Neuronal stem cell (in vitro differentiated cells): ENCODE data around the gene PDE4DIP.
"Not testable (repeated sequence)": the region's sequence is repeated elsewhere in the genome, so short reads cannot be mapped to it uniquely, and the experiment has no call there.

ENCODE experiments used
- DNase-seq: peaks from one replicate; pipeline ENCODE4 v3.0.0-alpha.2; 2013; ENCODE audit warnings: low spot score
- H2AFZ ChIP-seq: one replicate; pipeline ENCODE4 v1.6.1; 2013; ENCODE audit warnings: mild to moderate bottlenecking, low read length, inconsistent platforms
- H2AK5ac ChIP-seq: 2 replicates; pipeline ENCODE4 v1.6.1; 2013; ENCODE audit warnings: low read depth, mild to moderate bottlenecking, inconsistent platforms, low read length, moderate library complexity, mixed read lengths
- H2BK120ac ChIP-seq: 2 replicates; pipeline ENCODE4 v1.6.1; 2013; ENCODE audit warnings: low read depth, mild to moderate bottlenecking, inconsistent platforms, low read length, moderate library complexity, mixed read lengths
- H2BK12ac ChIP-seq: one replicate; pipeline ENCODE4 v1.6.1; 2013; ENCODE audit warnings: low read length, inconsistent platforms
- H2BK15ac ChIP-seq: 2 replicates; pipeline ENCODE4 v1.6.1; 2013; ENCODE audit warnings: mild to moderate bottlenecking, low read length, inconsistent platforms, mixed read lengths
- H2BK5ac ChIP-seq: one replicate; pipeline ENCODE4 v1.6.1; 2013; ENCODE audit warnings: inconsistent platforms, mild to moderate bottlenecking, low read length, moderate library complexity
- H3K14ac ChIP-seq: one replicate; pipeline ENCODE4 v1.6.1; 2013; ENCODE audit warnings: low read length, inconsistent platforms
- H3K18ac ChIP-seq: 2 replicates; pipeline ENCODE4 v1.6.1; 2013; ENCODE audit warnings: low read length, inconsistent platforms
- H3K23ac ChIP-seq: 2 replicates; pipeline ENCODE4 v1.6.1; 2013; ENCODE audit warnings: low read depth, mild to moderate bottlenecking, mixed read lengths, low read length, inconsistent platforms; ENCODE audit not compliant: poor library complexity
- H3K27ac ChIP-seq: replicated peaks from 3 replicates; pipeline ENCODE4 v1.5.1; 2013; ENCODE audit warnings: low read length, inconsistent platforms
- H3K27me3 ChIP-seq, 3 experiments: 2 replicates each; pipeline ENCODE4 v1.6.1; 2013; ENCODE audit warnings: low read length in 3 of 3, mild to moderate bottlenecking in 2 of 3, inconsistent platforms in 1 of 3, low read depth in 1 of 3, mixed read lengths in 1 of 3, moderate library complexity in 1 of 3; ENCODE audit not compliant: control insufficient read depth in 3 of 3, insufficient read depth in 3 of 3
- H3K36me3 ChIP-seq, 2 donors: replicated peaks in 1 of 2; 2 replicates each; pipeline ENCODE4 v1.6.1; 2013; ENCODE audit warnings: low read length in 2 of 2; ENCODE audit not compliant: control insufficient read depth in 2 of 2, insufficient read depth in 2 of 2
- H3K4ac ChIP-seq: 2 replicates; pipeline ENCODE4 v1.6.1; 2013; ENCODE audit warnings: inconsistent platforms, mild to moderate bottlenecking, low read length, moderate library complexity
- H3K4me1 ChIP-seq, 2 donors: 1 replicate in 1 of 2; 2 replicates in 1 of 2; pipeline ENCODE4 v1.6.1; 2013; ENCODE audit warnings: low read length in 2 of 2, low read depth in 1 of 2; ENCODE audit not compliant: control insufficient read depth in 2 of 2, insufficient read depth in 1 of 2
- H3K4me2 ChIP-seq: one replicate; pipeline ENCODE4 v1.6.1; 2013; ENCODE audit warnings: mild to moderate bottlenecking, low read length, inconsistent platforms; ENCODE audit not compliant: insufficient read depth, poor library complexity, severe bottlenecking
- H3K4me3 ChIP-seq, 2 donors: 2 replicates each; pipeline ENCODE4 v1.5.1; 2013; ENCODE audit warnings: low read length in 2 of 2, mild to moderate bottlenecking in 2 of 2, inconsistent platforms in 1 of 2, moderate library complexity in 1 of 2
- H3K79me1 ChIP-seq: one replicate; pipeline ENCODE4 v1.6.1; 2013; ENCODE audit warnings: low read depth, mild to moderate bottlenecking, inconsistent platforms, low read length, moderate library complexity
- H3K9ac ChIP-seq: one replicate; pipeline ENCODE4 v1.6.1; 2013; ENCODE audit warnings: mild to moderate bottlenecking, low read depth, low read length, inconsistent platforms; ENCODE audit not compliant: poor library complexity
- H3K9me3 ChIP-seq, 2 donors: replicated peaks in 1 of 2; 2 replicates each; pipeline versions ENCODE3 to v1.6.1; 2013; ENCODE audit warnings: low read length in 2 of 2, mild to moderate bottlenecking in 2 of 2, inconsistent platforms in 1 of 2, low read depth in 1 of 2, mixed read lengths in 1 of 2, moderate library complexity in 1 of 2; ENCODE audit not compliant: control insufficient read depth in 2 of 2, insufficient read depth in 1 of 2
- H4K8ac ChIP-seq: one replicate; pipeline ENCODE4 v1.6.1; 2013; ENCODE audit warnings: low read depth, mild to moderate bottlenecking, inconsistent platforms, low read length, moderate library complexity
- H4K91ac ChIP-seq: one replicate; pipeline ENCODE4 v1.6.1; 2013; ENCODE audit warnings: low read length, low read depth, mild to moderate bottlenecking, inconsistent platforms; ENCODE audit not compliant: poor library complexity
- WGBS, 2 donors: extraction: QIAGEN DNeasy Blood & Tissue Kit; methylation state at CpG; one replicate each; pipeline ENCODE4 v1.1.7; 2013; ENCODE audit warnings: missing lambda C conversion rate in 2 of 2, mixed read lengths in 1 of 2; ENCODE audit not compliant: insufficient read length in 2 of 2, insufficient replicate concordance in 1 of 2; ENCODE audit errors: extremely low coverage in 2 of 2; 5-methylcytosine and 5-hydroxymethylcytosine counted together

PDE4DIP gene

DNA sequence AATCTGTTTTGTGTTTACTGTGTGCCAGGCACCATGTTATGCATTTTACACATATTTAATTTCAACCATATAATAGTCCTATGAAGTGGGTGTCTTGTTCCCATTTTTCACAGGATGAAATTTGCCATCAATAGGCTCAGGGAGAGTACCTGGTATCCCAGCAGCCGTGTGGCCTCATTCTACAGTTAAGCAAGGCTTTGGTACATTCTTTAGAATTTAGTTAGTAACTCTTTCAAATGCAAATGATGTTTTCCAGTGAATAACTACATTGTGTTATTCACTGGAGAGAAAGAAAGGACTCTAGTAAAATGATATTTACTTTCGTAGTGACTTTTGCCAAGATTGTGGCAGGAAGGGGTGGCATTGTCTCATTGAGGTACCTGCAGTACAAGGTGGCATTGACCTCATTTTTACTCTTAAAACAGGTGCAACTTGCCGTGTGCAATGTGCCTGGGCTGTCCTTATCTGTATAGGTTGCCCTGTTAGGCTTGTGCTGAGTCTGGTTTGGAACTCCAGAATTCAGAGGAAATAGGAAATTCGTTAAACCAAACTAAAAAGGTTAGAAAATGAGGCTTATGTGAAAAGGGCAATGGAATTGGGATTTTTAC lies 65.1 kb downstream of the PDE4DIP start:
- not testable (repeated sequence) for H4K91ac ChIP-seq, DNase-seq, H3K18ac ChIP-seq, H3K27ac ChIP-seq, H3K4me1 ChIP-seq, H2BK12ac ChIP-seq, H3K27me3 ChIP-seq, H3K9me3 ChIP-seq, H3K4me2 ChIP-seq, H2AK5ac ChIP-seq, H3K23ac ChIP-seq, H4K8ac ChIP-seq, H2BK120ac ChIP-seq, H3K36me3 ChIP-seq, H3K79me1 ChIP-seq, H3K4me3 ChIP-seq, H2BK5ac ChIP-seq, H3K9ac ChIP-seq, H2BK15ac ChIP-seq, H2AFZ ChIP-seq, H3K4ac ChIP-seq, H3K14ac ChIP-seq
- no CpG with 5 or more reads among the region's 4 CpGs for WGBS, 2 donors

- not testable (repeated sequence) for H3K4me3 ChIP-seq, H3K14ac ChIP-seq, H2AFZ ChIP-seq, H3K79me1 ChIP-seq, H3K18ac ChIP-seq, H3K27ac ChIP-seq, H3K4me2 ChIP-seq, H2AK5ac ChIP-seq, H3K27me3 ChIP-seq, H3K36me3 ChIP-seq, H3K9me3 ChIP-seq, H3K4ac ChIP-seq, H2BK12ac ChIP-seq, H2BK5ac ChIP-seq, H3K23ac ChIP-seq, H3K9ac ChIP-seq, H2BK15ac ChIP-seq, DNase-seq, H4K8ac ChIP-seq, H3K4me1 ChIP-seq, H2BK120ac ChIP-seq, H4K91ac ChIP-seq
- WGBS, 2 donors = no CpG with 5 or more reads among the region's 5 CpGs
Observed at GRCh38 chr1:148911303-148911928, 67.2 kb downstream of the PDE4DIP start.

DNA sequence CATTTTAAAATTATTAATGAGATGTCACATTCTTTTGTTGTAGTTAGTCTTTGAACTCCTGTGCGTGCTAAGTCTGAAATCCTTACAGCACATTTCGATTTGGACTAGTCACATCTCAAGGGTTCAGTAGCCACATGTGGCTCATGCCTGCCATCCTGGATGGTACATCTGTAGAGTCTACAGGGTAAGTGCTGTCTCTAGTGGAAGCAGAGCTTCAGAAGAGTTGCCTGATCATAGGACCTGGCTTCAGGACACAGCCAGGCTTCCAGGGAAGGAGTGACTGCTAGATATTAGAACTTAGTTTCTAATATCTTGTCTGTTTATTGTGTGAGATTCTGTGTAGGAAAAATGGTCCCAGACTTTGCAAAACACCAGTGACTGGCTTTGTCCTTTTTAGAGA lies 72.0 kb downstream of the PDE4DIP start:
- no CpG with 5 or more reads among the region's 2 CpGs for WGBS, 2 donors
- H4K8ac ChIP-seq, H2AK5ac ChIP-seq, H2BK120ac ChIP-seq, H3K36me3 ChIP-seq, H2BK15ac ChIP-seq, H3K4me1 ChIP-seq, H2BK5ac ChIP-seq, H3K9me3 ChIP-seq, H2BK12ac ChIP-seq, H3K79me1 ChIP-seq, H3K4me3 ChIP-seq, DNase-seq, H3K14ac ChIP-seq, H3K23ac ChIP-seq, H3K27me3 ChIP-seq, H3K9ac ChIP-seq, H3K4ac ChIP-seq, H4K91ac ChIP-seq, H3K4me2 ChIP-seq, H3K27ac ChIP-seq, H3K18ac ChIP-seq, H2AFZ ChIP-seq: not testable (repeated sequence)

GRCh38 chr1:148916695-148917348 lies 72.6 kb downstream of the PDE4DIP start:
- not testable (repeated sequence) for H2AK5ac ChIP-seq, H3K4ac ChIP-seq, H3K4me1 ChIP-seq, H3K23ac ChIP-seq, H3K9me3 ChIP-seq, H3K36me3 ChIP-seq, H3K9ac ChIP-seq, H3K18ac ChIP-seq, H2BK15ac ChIP-seq, H4K8ac ChIP-seq, H2BK12ac ChIP-seq, DNase-seq, H3K27ac ChIP-seq, H3K4me3 ChIP-seq, H3K14ac ChIP-seq, H2AFZ ChIP-seq, H3K27me3 ChIP-seq, H2BK5ac ChIP-seq, H2BK120ac ChIP-seq, H3K4me2 ChIP-seq, H4K91ac ChIP-seq, H3K79me1 ChIP-seq
- no CpG with 5 or more reads among the region's 4 CpGs for WGBS, 2 donors
